Measurements from ENCODE around the gene ADAMTS16. TPM values are rescaled to one million over a fixed set of nuclear protein-coding genes. Genes with fewer than 3 reads are reported as not detected.
A peak's percentile ranks its signal among the peaks of the same experiment; 100 is the strongest.

The ADAMTS16 gene
- total and polyA plus RNA-seq, 10 donors, result not detected

- intact Hi-C loops (cut with DNase I; ENCODE audit: low total_unique reads), result no loop called here
- Histone ChIP-seq H3K36me3 (no peaks in the 10 kb centered on the region), H3K27ac (no peak overlapping the region), H3K4me3 (peak overlapping the region in 1 of 8 donors; percentile 8), H3K9me3 (no peaks in the 10 kb centered on the region), H3K27me3 (replicated peaks in 1 of 7) (no peaks in the 10 kb centered on the region), H3K4me1 (peaks cover 0 to 9% (median 0%) of the 10 kb centered on the region in 6 donors)
- DNase-seq, result no peak
- TF ChIP-seq POLR2AphosphoS5 (IDR thresholded peaks at IDR 0.05) (no peak), CTCF (IDR thresholded peaks at IDR 0.05 in 8 of 11, conservative IDR thresholded peaks at IDR 0.05 in 3 of 11) (no peak), POLR2A (IDR thresholded peaks at IDR 0.05) (no peak)
- 28 to 39% (median 34%) methylated on average over 5 of the region's 5 CpGs for WGBS, 5 donors
These were observed 24.0 kb downstream of the ADAMTS16 start for GRCh38 chr5:5164163-5164562.

- intact Hi-C loops (cut with DNase I; ENCODE audit: low total_unique reads), result no loop called here
These were observed 25.4 kb downstream of the ADAMTS16 start for GRCh38 chr5:5165541-5166002.

GRCh38 chr5:5169466-5169865 is 29.3 kb downstream of the ADAMTS16 start:
- peaks cover 0 to under 1% (median 0%) of the 10 kb centered on the region in 6 donors for H3K4me1 ChIP-seq
- H3K27me3 ChIP-seq (replicated peaks in 1 of 7), result no peaks in the 10 kb centered on the region
- no peak for TF ChIP-seq CTCF (IDR thresholded peaks at IDR 0.05 in 8 of 11, conservative IDR thresholded peaks at IDR 0.05 in 3 of 11)
- TF ChIP-seq POLR2A (IDR thresholded peaks at IDR 0.05), result no peak
- no peak for TF ChIP-seq POLR2AphosphoS5 (IDR thresholded peaks at IDR 0.05)
- 87 to 91% (median 89%) methylated on average over 8 of the region's 8 CpGs for WGBS, 5 donors
- intact Hi-C loops (cut with DNase I; ENCODE audit: low total_unique reads), result no loop called here
- no peaks in the 10 kb centered on the region for H3K36me3 ChIP-seq
- no peak overlapping the region for H3K27ac ChIP-seq
- no peak overlapping the region for H3K4me3 ChIP-seq
- no peak for DNase-seq
- no peaks in the 10 kb centered on the region for H3K9me3 ChIP-seq

More at GRCh38 chr5:5165541-5166002, 25.4 kb downstream of the ADAMTS16 start:
- Histone ChIP-seq H3K4me3 (no peak overlapping the region), H3K9me3 (no peaks in the 10 kb centered on the region), H3K36me3 (no peaks in the 10 kb centered on the region), H3K27ac (no peak overlapping the region), H3K4me1 (peaks cover 0 to 9% (median 0%) of the 10 kb centered on the region in 6 donors), H3K27me3 (replicated peaks in 1 of 7) (no peaks in the 10 kb centered on the region)
- DNase-seq, result no peak
- TF ChIP-seq CTCF (IDR thresholded peaks at IDR 0.05 in 8 of 11, conservative IDR thresholded peaks at IDR 0.05 in 3 of 11) (no peak), POLR2A (IDR thresholded peaks at IDR 0.05) (no peak), POLR2AphosphoS5 (IDR thresholded peaks at IDR 0.05) (no peak)
- WGBS, 5 donors, result 86 to 96% (median 91%) methylated on average over 9 of the region's 9 CpGs

GRCh38 chr5:5178136-5178535 is 38.0 kb downstream of the ADAMTS16 start:
- Histone ChIP-seq H3K27me3 (replicated peaks in 1 of 7) (peaks cover 0 to 40% (median 0%) of the 10 kb centered on the region in 7 donors), H3K9me3 (peaks cover 0 to 6% (median 0%) of the 10 kb centered on the region in 8 donors), H3K4me1 (no peaks in the 10 kb centered on the region), H3K36me3 (no peaks in the 10 kb centered on the region), H3K4me3 (no peak overlapping the region), H3K27ac (no peak overlapping the region)
- no peak for TF ChIP-seq CTCF (IDR thresholded peaks at IDR 0.05 in 8 of 11, conservative IDR thresholded peaks at IDR 0.05 in 3 of 11)
- TF ChIP-seq POLR2AphosphoS5 (IDR thresholded peaks at IDR 0.05), result no peak
- no peak for TF ChIP-seq POLR2A (IDR thresholded peaks at IDR 0.05)
- intact Hi-C loops (cut with DNase I; ENCODE audit: low total_unique reads), result no loop called here
- DNase-seq, result no peak
- 78 to 85% (median 79%) methylated on average over 4 of the region's 4 CpGs for WGBS, 5 donors
